WTC11 (cell line): ENCODE results near the gene GTF2H1. TPM values are rescaled to one million over a fixed set of nuclear protein-coding genes. Genes with fewer than 3 reads are reported as not detected.
A peak's percentile ranks its signal among the peaks of the same experiment; 100 is the strongest.

ENCODE experiments used
- AR ChIP-seq: fragments of 250-450 bp; sonication (Bioruptor Pico); IDR thresholded peaks from 2 replicates; pipeline ENCODE4 v1.9.0; 2021; ENCODE audit warnings: mild to moderate bottlenecking
- ARID4B ChIP-seq: sonication (generic); formaldehyde crosslinking; IDR thresholded peaks from 2 replicates; pipeline ENCODE4 v1.8.0; 2023; ENCODE audit warnings: missing genetic modification reagents, mild to moderate bottlenecking, borderline replicate concordance
- ATF1 ChIP-seq: sonication (generic); formaldehyde crosslinking; IDR thresholded peaks from 2 replicates; pipeline ENCODE4 v1.8.1; 2023; ENCODE audit warnings: mild to moderate bottlenecking, moderate library complexity, missing genetic modification reagents
- CREB1 ChIP-seq: sonication (generic); formaldehyde crosslinking; IDR thresholded peaks from 2 replicates; pipeline ENCODE4 v1.8.0; 2023; ENCODE audit warnings: mild to moderate bottlenecking, missing genetic modification reagents
- CREM ChIP-seq: sonication (generic); formaldehyde crosslinking; IDR thresholded peaks from 2 replicates; pipeline ENCODE4 v1.8.1; 2022; ENCODE audit warnings: mild to moderate bottlenecking, missing genetic modification reagents, moderate library complexity
- E2F1 ChIP-seq: sonication (generic); formaldehyde crosslinking; IDR thresholded peaks from 2 replicates; pipeline ENCODE4 v1.8.0; 2022; ENCODE audit warnings: mild to moderate bottlenecking, missing genetic modification reagents
- E2F4 ChIP-seq: sonication (generic); formaldehyde crosslinking; IDR thresholded peaks from 2 replicates; pipeline ENCODE4 v1.8.1; 2022; ENCODE audit warnings: low read depth, mild to moderate bottlenecking, moderate library complexity, missing genetic modification reagents, borderline replicate concordance
- E2F5 ChIP-seq: sonication (generic); formaldehyde crosslinking; IDR thresholded peaks from 2 replicates; pipeline ENCODE4 v1.8.1; 2022; ENCODE audit warnings: mild to moderate bottlenecking, moderate library complexity, missing genetic modification reagents
- ESRRA ChIP-seq: sonication (generic); formaldehyde crosslinking; IDR thresholded peaks from 2 replicates; pipeline ENCODE4 v1.8.1; 2022; ENCODE audit warnings: mild to moderate bottlenecking, missing genetic modification reagents, borderline replicate concordance
- ETV6 ChIP-seq: sonication (generic); formaldehyde crosslinking; IDR thresholded peaks from 2 replicates; pipeline ENCODE4 v1.8.1; 2022; ENCODE audit warnings: mild to moderate bottlenecking, missing genetic modification reagents
- FOXK1 ChIP-seq: sonication (generic); formaldehyde crosslinking; IDR thresholded peaks from 2 replicates; pipeline ENCODE4 v1.8.0; 2022; ENCODE audit warnings: mild to moderate bottlenecking, moderate library complexity, missing genetic modification reagents
- GABPB1 ChIP-seq: sonication (generic); formaldehyde crosslinking; IDR thresholded peaks from 2 replicates; pipeline ENCODE4 v1.8.1; 2023; ENCODE audit warnings: mild to moderate bottlenecking, missing genetic modification reagents
- JAZF1 ChIP-seq: fragments of 250-450 bp; sonication (Bioruptor Pico); IDR thresholded peaks from 2 replicates; pipeline ENCODE4 v1.9.0; 2021; ENCODE audit warnings: moderate library complexity, mild to moderate bottlenecking, inconsistent platforms
- NFE2L1 ChIP-seq: sonication (generic); formaldehyde crosslinking; IDR thresholded peaks from 2 replicates; pipeline ENCODE4 v1.8.1; 2023; ENCODE audit warnings: missing genetic modification reagents
- NR2C2 ChIP-seq: sonication (generic); formaldehyde crosslinking; IDR thresholded peaks from 2 replicates; pipeline ENCODE4 v1.8.0; 2022; ENCODE audit warnings: mild to moderate bottlenecking, missing genetic modification reagents
- RELA ChIP-seq: sonication (generic); formaldehyde crosslinking; IDR thresholded peaks from 2 replicates; pipeline ENCODE4 v1.8.1; 2022; ENCODE audit warnings: missing genetic modification reagents, mild to moderate bottlenecking, borderline replicate concordance
- SMAD3 ChIP-seq: sonication (generic); formaldehyde crosslinking; IDR thresholded peaks from 2 replicates; pipeline ENCODE4 v1.8.0; 2022; ENCODE audit warnings: missing genetic modification reagents, mild to moderate bottlenecking, borderline replicate concordance
- SP1 ChIP-seq: sonication (generic); formaldehyde crosslinking; conservative IDR thresholded peaks from 2 replicates; pipeline ENCODE4 v1.8.1; 2022; ENCODE audit warnings: missing genetic modification reagents
- TCF7 ChIP-seq: sonication (generic); formaldehyde crosslinking; IDR thresholded peaks from 2 replicates; pipeline ENCODE4 v1.8.0; 2022; ENCODE audit warnings: mild to moderate bottlenecking, low read depth, missing genetic modification reagents, moderate library complexity
- TP53 ChIP-seq: sonication (generic); formaldehyde crosslinking; IDR thresholded peaks from 2 replicates; pipeline ENCODE4 v1.8.1; 2023; ENCODE audit warnings: mild to moderate bottlenecking, missing genetic modification reagents
- USF2 ChIP-seq: sonication (generic); formaldehyde crosslinking; IDR thresholded peaks from 2 replicates; pipeline ENCODE4 v1.8.1; 2023; ENCODE audit warnings: mild to moderate bottlenecking, missing genetic modification reagents, moderate library complexity
- ZNF138 ChIP-seq: sonication (generic); formaldehyde crosslinking; conservative IDR thresholded peaks from 2 replicates; pipeline ENCODE4 v1.8.1; 2022; ENCODE audit warnings: mild to moderate bottlenecking, moderate library complexity, missing genetic modification reagents
- ZNF532 ChIP-seq: fragments of 250-450 bp; sonication (Bioruptor Pico); IDR thresholded peaks from 2 replicates; pipeline ENCODE4 v1.9.0; 2021; ENCODE audit warnings: mild to moderate bottlenecking, borderline replicate concordance
- total RNA-seq: library from RNA; stranded (reverse); gene quantifications from 3 replicates; pipeline ENCODE4 v1.2.3, GENCODE V29; 2021

Gene GTF2H1
- total RNA-seq, 1 experiment from 2014 or later, result 24.1 TPM

- no peak for TF ChIP-seq ZNF532
- TF ChIP-seq ESRRA, result peak; percentile 54; the same call in 1 of the 2 replicates
- TF ChIP-seq ARID4B (CRISPR knock-in tag), result peak; percentile 70; the same call in 1 of the 2 replicates
- peak; percentile 91 for TF ChIP-seq SMAD3 (CRISPR knock-in tag)
- TF ChIP-seq E2F1 (CRISPR knock-in tag), result peak; percentile 74
- TF ChIP-seq USF2 (CRISPR knock-in tag), result peak; percentile 70
- no peak; the same call in 1 of the 2 replicates for TF ChIP-seq SP1 (CRISPR knock-in tag)
- peak; percentile 94; the same call in 1 of the 2 replicates for TF ChIP-seq RELA (CRISPR knock-in tag)
- no peak for TF ChIP-seq JAZF1
- peak; percentile 93 for TF ChIP-seq NFE2L1 (CRISPR knock-in tag)
- TF ChIP-seq AR (CRISPR knock-in tag), result no peak
- TF ChIP-seq GABPB1 (CRISPR knock-in tag), result peak; percentile 83
- peak; percentile 95 for TF ChIP-seq ETV6 (CRISPR knock-in tag)
- TF ChIP-seq ATF1 (CRISPR knock-in tag), result peak; percentile 89
- TF ChIP-seq FOXK1 (CRISPR knock-in tag), result peak; percentile 55; the same call in 1 of the 2 replicates
- peak; percentile 95 for TF ChIP-seq CREM
- peak; percentile 92 for TF ChIP-seq E2F5 (CRISPR knock-in tag)
- TF ChIP-seq ZNF138 (CRISPR knock-in tag), result 0 out of 2 replicates have a peak, but pooled peaks have one; percentile 39
- TF ChIP-seq TCF7 (CRISPR knock-in tag), result no peak
- TF ChIP-seq TP53 (CRISPR knock-in tag), result peak; percentile 83; the same call in 1 of the 2 replicates
- peak; percentile 80 for TF ChIP-seq CREB1 (CRISPR knock-in tag)
- TF ChIP-seq NR2C2 (CRISPR knock-in tag), result 0 out of 2 replicates have a peak, but pooled peaks have one; percentile 41
- TF ChIP-seq E2F4 (CRISPR knock-in tag), result peak; percentile 17; the same call in 1 of the 2 replicates
These were observed 72.0 kb downstream of the GTF2H1 start, which contains the start of gene LDHA (continued) for GRCh38 chr11:18394275-18394927.
